Fibroblast of lung (primary cell): ENCODE results near the gene CAPRIN1. TPM values are rescaled to one million over a fixed set of nuclear protein-coding genes. Genes with fewer than 3 reads are reported as not detected.

Source experiments
- DNase-seq, 2 donors: peaks; one replicate each; pipeline versions ENCODE4 v3.0.0 to v3.0.0-alpha.2; 2010; ENCODE audit warnings: low read depth in 2 of 2
- H2AFZ ChIP-seq: 2 replicates; pipeline ENCODE4 v1.5.1; 2012; ENCODE audit warnings: low read length, control low read depth, inconsistent platforms
- H3K27ac ChIP-seq: 2 replicates; pipeline ENCODE4 v1.5.1; 2011; ENCODE audit warnings: low read length, control low read depth; ENCODE audit not compliant: insufficient read depth
- H3K27me3 ChIP-seq: 2 replicates; pipeline ENCODE4 v1.5.1; 2011; ENCODE audit warnings: mild to moderate bottlenecking, low read length; ENCODE audit not compliant: control insufficient read depth, insufficient read depth
- H3K36me3 ChIP-seq: 2 replicates; pipeline ENCODE4 v1.5.1; 2011; ENCODE audit warnings: low read length; ENCODE audit not compliant: control insufficient read depth, insufficient read depth
- H3K4me1 ChIP-seq: 2 replicates; pipeline ENCODE4 v1.5.1; 2011; ENCODE audit warnings: low read length; ENCODE audit not compliant: control insufficient read depth, insufficient read depth; ENCODE audit errors: extremely low read depth
- H3K4me2 ChIP-seq: 2 replicates; pipeline ENCODE4 v1.5.1; 2011; ENCODE audit warnings: low read length, control low read depth; ENCODE audit not compliant: insufficient read depth; ENCODE audit errors: extremely low read depth
- H3K4me3 ChIP-seq, 4 experiments: fragments of 200-600 bp in 1 of 4; sonication (generic) in 1 of 4; replicated peaks in 1 of 4; 2 replicates each; pipeline ENCODE4 v1.5.1; 2011 to 2016; ENCODE audit warnings: low read length in 4 of 4, low read depth in 3 of 4, mild to moderate bottlenecking in 3 of 4, control low read depth in 2 of 4, inconsistent platforms in 1 of 4, mixed read lengths in 1 of 4; ENCODE audit not compliant: insufficient read depth in 1 of 4; ENCODE audit errors: control extremely low read depth in 1 of 4
- H3K79me2 ChIP-seq: 2 replicates; pipeline ENCODE4 v1.5.1; 2012; ENCODE audit warnings: mild to moderate bottlenecking, low read length, inconsistent platforms; ENCODE audit not compliant: control insufficient read depth, insufficient read depth
- H3K9ac ChIP-seq: 2 replicates; pipeline ENCODE4 v1.5.1; 2011; ENCODE audit warnings: mild to moderate bottlenecking, low read length, control low read depth; ENCODE audit not compliant: insufficient read depth
- H3K9me3 ChIP-seq: 2 replicates; pipeline ENCODE4 v1.5.1; 2012; ENCODE audit warnings: low read depth, low read length; ENCODE audit not compliant: control insufficient read depth, insufficient read depth
- H4K20me1 ChIP-seq: 2 replicates; pipeline ENCODE4 v1.5.1; 2011; ENCODE audit warnings: low read length; ENCODE audit not compliant: control insufficient read depth, insufficient read depth; ENCODE audit errors: extremely low read depth
- CTCF ChIP-seq, 2 donors: IDR thresholded peaks in 1 of 2; conservative IDR thresholded peaks in 1 of 2; 1 replicate in 1 of 2; 2 replicates in 1 of 2; pipeline ENCODE4 v1.5.1; 2011 to 2012; ENCODE audit warnings: low read length in 2 of 2, control low read depth in 1 of 2, inconsistent platforms in 1 of 2, low read depth in 1 of 2, mild to moderate bottlenecking in 1 of 2
- EZH2 ChIP-seq: IDR thresholded peaks from 2 replicates; pipeline ENCODE4 v1.5.1; 2012; ENCODE audit warnings: low read length, control low read depth, mild to moderate bottlenecking; ENCODE audit errors: missing control alignments
- polyA plus RNA-seq, 2 donors: library from polyadenylated mRNA; depleted of rRNA in 1 of 2; stranded (reverse) in 1 of 2; unstranded in 1 of 2; fragments of >200 nt; gene quantifications; 2 replicates each; pipeline ENCODE4 v1.2.1, GENCODE V29; 2011 to 2012; ENCODE audit warnings: missing spikeins in 1 of 2
- total RNA-seq: library from RNA; depleted of rRNA; stranded (reverse); fragments of >200 nt; gene quantifications from 2 replicates; pipeline ENCODE4 v1.2.1, GENCODE V29; 2014

CAPRIN1 gene
- total and polyA plus RNA-seq, 2 donors (not counting 1 experiment from before 2014, with no cell fraction given): 203 to 220 TPM

GRCh38 chr11:34114471-34114870 lies 62.9 kb downstream of the CAPRIN1 start:
- no peaks in the 10 kb centered on the region for H3K4me1 ChIP-seq
- H3K27ac ChIP-seq: no peak overlapping the region
- TF ChIP-seq CTCF (conservative IDR thresholded peaks at IDR 0.05 in 1 of 2, IDR thresholded peaks at IDR 0.05 in 1 of 2; ENCODE audit: low read depth in 1 of 2, low read length in 2 of 2) (no peak), EZH2 (no peak)
- peaks cover 31% of the 10 kb centered on the region for H3K36me3 ChIP-seq
- no peak overlapping the region for H3K4me3 ChIP-seq
- no peak overlapping the region for H3K9ac ChIP-seq
- H3K4me2 ChIP-seq: no peak overlapping the region
- DNase-seq: no peak
- H3K9me3 ChIP-seq: no peaks in the 10 kb centered on the region
- H3K27me3 ChIP-seq: no peaks in the 10 kb centered on the region
- no peak overlapping the region for H2AFZ ChIP-seq
- no peaks in the 10 kb centered on the region for H4K20me1 ChIP-seq
- no peaks in the 10 kb centered on the region for H3K79me2 ChIP-seq

DNA sequence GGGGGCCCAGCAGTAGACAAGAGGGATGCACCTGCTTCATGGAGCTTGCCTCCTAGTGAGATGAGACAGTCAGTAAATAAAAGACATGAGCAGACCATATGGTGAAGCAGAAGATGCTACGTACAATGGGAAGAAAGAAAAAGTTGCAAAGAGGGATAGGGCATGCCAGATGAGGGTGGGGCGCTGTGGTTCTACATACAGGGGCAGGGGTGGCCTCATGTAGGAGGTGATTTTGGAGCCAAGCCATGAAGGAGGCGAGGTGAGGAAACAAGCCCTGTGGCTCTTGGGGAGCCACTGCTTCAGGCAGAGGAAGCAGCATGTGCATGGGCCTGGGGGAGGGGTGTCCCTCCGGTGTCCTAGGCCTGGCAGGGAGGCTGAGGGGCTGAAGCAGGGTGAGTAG lies 69.1 kb downstream of the CAPRIN1 start:
- H4K20me1 ChIP-seq: no peaks in the 10 kb centered on the region
- no peaks in the 10 kb centered on the region for H3K4me1 ChIP-seq
- peaks cover 20% of the 10 kb centered on the region for H3K36me3 ChIP-seq
- TF ChIP-seq EZH2: no peak
- no peak for TF ChIP-seq CTCF (conservative IDR thresholded peaks at IDR 0.05 in 1 of 2, IDR thresholded peaks at IDR 0.05 in 1 of 2; ENCODE audit: low read depth in 1 of 2, low read length in 2 of 2)
- H2AFZ ChIP-seq: no peak overlapping the region
- no peak overlapping the region for H3K9ac ChIP-seq
- H3K4me2 ChIP-seq: no peak overlapping the region
- no peaks in the 10 kb centered on the region for H3K27me3 ChIP-seq
- H3K4me3 ChIP-seq: no peak overlapping the region
- no peaks in the 10 kb centered on the region for H3K9me3 ChIP-seq
- DNase-seq: no peak
- no peaks in the 10 kb centered on the region for H3K79me2 ChIP-seq
- H3K27ac ChIP-seq: no peak overlapping the region

DNA sequence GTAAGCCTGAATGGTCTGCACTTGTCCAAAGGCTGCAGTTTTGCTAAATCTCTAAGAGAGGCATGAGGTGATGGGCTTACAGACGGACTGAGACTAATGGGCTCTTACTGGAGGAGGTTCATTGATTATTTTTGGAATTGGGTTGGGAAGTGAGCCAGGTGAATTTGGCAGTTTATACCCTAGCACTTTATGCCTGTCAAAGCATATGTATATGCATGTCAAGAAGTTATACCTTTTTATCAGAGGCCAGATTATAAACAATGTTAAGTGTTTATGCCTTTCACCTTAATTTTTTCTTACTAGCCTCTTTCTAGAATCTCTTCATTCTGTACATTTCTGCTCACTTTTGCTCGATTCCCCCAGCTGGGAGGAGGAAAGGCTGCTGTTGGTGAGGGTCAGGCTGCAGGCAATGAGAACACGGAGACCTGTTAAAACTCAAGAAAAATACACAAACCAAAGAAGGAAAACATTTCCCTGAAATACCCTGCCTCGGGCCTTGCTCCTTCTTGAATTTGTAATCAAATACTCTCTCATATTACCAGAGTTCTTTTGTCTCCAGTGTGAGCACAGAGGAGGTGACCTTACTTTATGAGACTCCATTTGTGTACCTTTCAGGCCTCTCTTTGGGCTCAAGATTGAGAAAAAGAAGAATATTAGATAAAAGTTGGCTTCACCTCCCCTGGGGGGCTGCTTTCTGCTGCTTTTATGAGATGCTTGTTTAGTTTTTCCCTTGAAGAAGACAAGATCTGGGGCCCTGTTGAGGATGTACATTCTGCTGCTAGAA lies 73.5 kb downstream of the CAPRIN1 start:
- H3K79me2 ChIP-seq: no peaks in the 10 kb centered on the region
- H3K4me3 ChIP-seq: no peak overlapping the region
- H3K27ac ChIP-seq: no peak overlapping the region
- no peak overlapping the region for H3K9ac ChIP-seq
- no peaks in the 10 kb centered on the region for H3K27me3 ChIP-seq
- TF ChIP-seq CTCF (conservative IDR thresholded peaks at IDR 0.05 in 1 of 2, IDR thresholded peaks at IDR 0.05 in 1 of 2; ENCODE audit: low read depth in 1 of 2, low read length in 2 of 2): no peak
- TF ChIP-seq EZH2: no peak
- peaks cover 2% of the 10 kb centered on the region for H3K4me1 ChIP-seq
- H4K20me1 ChIP-seq: no peaks in the 10 kb centered on the region
- no peaks in the 10 kb centered on the region for H3K9me3 ChIP-seq
- H3K4me2 ChIP-seq: no peak overlapping the region
- no peak overlapping the region for H2AFZ ChIP-seq
- DNase-seq: no peak
- H3K36me3 ChIP-seq: peaks cover 16% of the 10 kb centered on the region
